PC-3 (cell line): Measurements from ENCODE around the gene ZSWIM8. TPM values are rescaled to one million over a fixed set of nuclear protein-coding genes. Genes with fewer than 3 reads are reported as not detected.

Experiments
- ATAC-seq: fragments of 200-7000 bp; cut with Tn5 transposase; 2 replicates; pipeline ENCODE4 v1.9.1; 2020; ENCODE audit warnings: mild to moderate bottlenecking, moderate library complexity
- BruUV-seq: library from RNA; stranded (reverse); fragments of 400-500 nt; replicated peaks from 2 replicates; lab custom pipeline; 2021; lab: Mats Ljungman, UMichigan
- CTCF ChIA-PET: fragments of 300-600 bp; sonication (Branson Sonifier 250); formaldehyde crosslinking; loops from one replicate; lab custom pipeline; 2022; ENCODE audit warnings: antibody characterized with exemption; lab: Charles Lee
- POLR2A ChIA-PET: fragments of 300-600 bp; sonication (Branson Sonifier 250); formaldehyde crosslinking; loops from one replicate; lab custom pipeline; 2022; ENCODE audit warnings: antibody characterized with exemption; ENCODE audit not compliant: unreplicated experiment; lab: Charles Lee
- DNase-seq: peaks from one replicate; pipeline ENCODE4 v3.0.0-alpha.2; 2015
- H2AFZ ChIP-seq: fragments of 300-600 bp; sonication (generic); 2 replicates; pipeline ENCODE4 v1.6.0; 2016; ENCODE audit warnings: antibody characterized with exemption, low read length
- H3F3A ChIP-seq: fragments of 300-600 bp; sonication (generic); one replicate; pipeline ENCODE4 v1.6.0; 2017; ENCODE audit warnings: antibody characterized with exemption, low read length, control low read depth, mild to moderate bottlenecking; ENCODE audit not compliant: unreplicated experiment
- H3K27ac ChIP-seq: fragments of 300-600 bp; sonication (generic); 2 replicates; pipeline ENCODE4 v1.5.1; 2016; ENCODE audit warnings: mild to moderate bottlenecking, low read length
- H3K27me3 ChIP-seq: fragments of 300-600 bp; sonication (generic); 2 replicates; pipeline ENCODE4 v1.6.1; 2016; ENCODE audit warnings: low read length, mixed read lengths
- H3K36me3 ChIP-seq: fragments of 300-600 bp; sonication (generic); 2 replicates; pipeline ENCODE4 v1.6.1; 2016; ENCODE audit warnings: low read depth, mixed run types, low read length, mixed read lengths
- H3K4me1 ChIP-seq: fragments of 300-600 bp; sonication (generic); 2 replicates; pipeline ENCODE4 v1.5.1; 2016; ENCODE audit warnings: low read length; ENCODE audit not compliant: insufficient read depth
- H3K4me2 ChIP-seq: fragments of 300-600 bp; sonication (generic); 2 replicates; pipeline ENCODE4 v1.6.0; 2016; ENCODE audit warnings: low read length
- H3K4me3 ChIP-seq: fragments of 300-600 bp; sonication (generic); 2 replicates; pipeline ENCODE4 v1.5.1; 2016; ENCODE audit warnings: mild to moderate bottlenecking, low read length, mixed read lengths
- H3K79me2 ChIP-seq: fragments of 300-600 bp; sonication (generic); 2 replicates; pipeline ENCODE4 v1.6.1; 2017; ENCODE audit warnings: low read length, mixed read lengths
- H3K9ac ChIP-seq: fragments of 300-600 bp; sonication (generic); 2 replicates; pipeline ENCODE4 v1.6.0; 2016; ENCODE audit warnings: mild to moderate bottlenecking, low read length
- H3K9me2 ChIP-seq: fragments of 300-600 bp; sonication (generic); replicated peaks from 2 replicates; pipeline ENCODE4 v1.6.1; 2016; ENCODE audit warnings: mixed run types, low read length, mixed read lengths
- H3K9me3 ChIP-seq: fragments of 300-600 bp; sonication (generic); 2 replicates; pipeline ENCODE4 v1.6.1; 2016; ENCODE audit warnings: low read length, mixed read lengths
- H4K20me1 ChIP-seq: fragments of 300-600 bp; sonication (generic); 2 replicates; pipeline ENCODE4 v1.6.1; 2016; ENCODE audit warnings: low read length, mixed read lengths
- EZH2 ChIP-seq: fragments of 300-600 bp; sonication (generic); IDR thresholded peaks from one replicate; pipeline ENCODE4 v1.6.1; 2017; ENCODE audit warnings: antibody characterized with exemption, mild to moderate bottlenecking, low read length; ENCODE audit not compliant: unreplicated experiment
- EZH2phosphoT487 ChIP-seq: fragments of 300-600 bp; sonication (generic); IDR thresholded peaks from 2 replicates; pipeline ENCODE4 v1.6.1; 2018; ENCODE audit warnings: mild to moderate bottlenecking, antibody characterized with exemption, low read length, borderline replicate concordance
- intact Hi-C: fragments of 100-400 bp; cut with micrococcal nuclease; formaldehyde crosslinking; loops from 2 replicates; pipeline ENCODE4 v1.9.0; 2023
- total RNA-seq: library from RNA; depleted of rRNA; stranded (reverse); fragments of >200 nt; gene quantifications from 2 replicates; pipeline ENCODE4 v1.2.3, GENCODE V29; 2014
- TF ChIP-seq, protein P1 (sequence below): fragments of 300-600 bp; sonication (generic); conservative IDR thresholded peaks from 2 replicates; pipeline ENCODE4 v1.5.1; 2017; ENCODE audit warnings: antibody characterized with exemption, low read depth, mild to moderate bottlenecking, low read length

Gene ZSWIM8
- total RNA-seq, 1 experiment from 2014 or later: 152 TPM

- Histone ChIP-seq H4K20me1 (peaks cover 3% of the 10 kb centered on the region; the same call in 1 of the 2 replicates), H3K4me2 (no peak overlapping the region), H2AFZ (no peak overlapping the region), H3K4me1 (peaks cover 22% of the 10 kb centered on the region), H3K4me3 (no peak overlapping the region), H3K36me3 (peaks cover 54% of the 10 kb centered on the region), H3K9me3 (no peaks in the 10 kb centered on the region), H3K27me3 (no peaks in the 10 kb centered on the region), H3K79me2 (no peaks in the 10 kb centered on the region), H3K9ac (no peak overlapping the region), H3K9me2 (no peaks in the 10 kb centered on the region), H3K27ac (no peak overlapping the region), H3F3A (peaks cover 2% of the 10 kb centered on the region)
- TF ChIP-seq EZH2phosphoT487 (no peak), EZH2 (no peak)
- TF ChIP-seq, protein P1, sequence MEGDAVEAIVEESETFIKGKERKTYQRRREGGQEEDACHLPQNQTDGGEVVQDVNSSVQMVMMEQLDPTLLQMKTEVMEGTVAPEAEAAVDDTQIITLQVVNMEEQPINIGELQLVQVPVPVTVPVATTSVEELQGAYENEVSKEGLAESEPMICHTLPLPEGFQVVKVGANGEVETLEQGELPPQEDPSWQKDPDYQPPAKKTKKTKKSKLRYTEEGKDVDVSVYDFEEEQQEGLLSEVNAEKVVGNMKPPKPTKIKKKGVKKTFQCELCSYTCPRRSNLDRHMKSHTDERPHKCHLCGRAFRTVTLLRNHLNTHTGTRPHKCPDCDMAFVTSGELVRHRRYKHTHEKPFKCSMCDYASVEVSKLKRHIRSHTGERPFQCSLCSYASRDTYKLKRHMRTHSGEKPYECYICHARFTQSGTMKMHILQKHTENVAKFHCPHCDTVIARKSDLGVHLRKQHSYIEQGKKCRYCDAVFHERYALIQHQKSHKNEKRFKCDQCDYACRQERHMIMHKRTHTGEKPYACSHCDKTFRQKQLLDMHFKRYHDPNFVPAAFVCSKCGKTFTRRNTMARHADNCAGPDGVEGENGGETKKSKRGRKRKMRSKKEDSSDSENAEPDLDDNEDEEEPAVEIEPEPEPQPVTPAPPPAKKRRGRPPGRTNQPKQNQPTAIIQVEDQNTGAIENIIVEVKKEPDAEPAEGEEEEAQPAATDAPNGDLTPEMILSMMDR: peak; percentile 51
- ChIA-PET POLR2A (interaction anchor here (0.6 to 0.7 kb wide), 2 partner anchors 18 to 41 kb away, joined by 3 to 4 read pairs; no protein-coding TSS in a partner anchor), CTCF (interaction anchor here (2.2 to 3.2 kb wide), 2 partner anchors 10 to 61 kb away, joined by 16 to 32 read pairs; no protein-coding TSS in a partner anchor)
- DNase-seq: no peak
- BruUV-seq: no TSS peak
- intact Hi-C loops: loop anchor here (2.0 kb wide), 2 partner anchors 30 to 60 kb away; no protein-coding TSS in a partner anchor
- ATAC-seq: no peak
These were observed 33.0 kb downstream of the ZSWIM8 start for GRCh38 chr10:73818402-73818801.

DNA sequence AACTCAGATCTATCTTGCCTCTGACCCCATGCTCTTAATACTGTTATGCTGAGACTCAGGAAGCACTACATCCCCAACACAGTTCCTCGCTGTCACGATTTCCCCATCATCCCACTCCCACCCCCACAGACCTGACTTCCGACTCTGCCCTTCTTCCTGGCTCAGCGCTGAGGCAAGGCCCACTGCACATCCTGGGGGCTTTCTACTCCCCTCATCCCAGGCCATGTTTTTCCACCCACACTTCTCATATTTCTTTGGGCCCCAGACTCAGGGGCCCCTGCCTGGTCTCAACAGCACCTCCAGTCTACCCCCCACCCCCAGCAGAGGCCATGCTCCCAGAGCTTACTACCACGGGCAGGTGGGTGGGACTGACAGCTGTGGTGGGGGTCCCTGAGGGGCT is 33.7 kb downstream of the ZSWIM8 start:
- ATAC-seq: no peak
- H3K9ac ChIP-seq: no peak overlapping the region
- no peaks in the 10 kb centered on the region for H3K27me3 ChIP-seq
- ChIA-PET POLR2A (interaction anchor here (0.5 to 1.1 kb wide), 4 partner anchors 31 to 185 kb away, joined by 4 to 5 read pairs (median 4); no protein-coding TSS in a partner anchor), CTCF (interaction anchor here (1.0 to 3.2 kb wide), 12 partner anchors 9 to 122 kb away, joined by 3 to 32 read pairs (median 8); partner anchors contain the start of gene CHCHD1)
- peak overlapping the region; percentile 74 for H3K4me2 ChIP-seq
- BruUV-seq: no TSS peak
- no peak for DNase-seq
- no peak overlapping the region; the same call in 1 of the 2 replicates for H3K4me3 ChIP-seq
- intact Hi-C loops: loop anchor here (2.0 kb wide), 2 partner anchors 30 to 60 kb away; no protein-coding TSS in a partner anchor
- H3K9me2 ChIP-seq: no peaks in the 10 kb centered on the region
- H3F3A ChIP-seq: no peaks in the 10 kb centered on the region
- H3K27ac ChIP-seq: peak overlapping the region; percentile 66
- H3K4me1 ChIP-seq: peaks cover 22% of the 10 kb centered on the region
- H3K36me3 ChIP-seq: peaks cover 55% of the 10 kb centered on the region
- no peaks in the 10 kb centered on the region for H3K9me3 ChIP-seq
- no peaks in the 10 kb centered on the region for H3K79me2 ChIP-seq
- TF ChIP-seq EZH2 (no peak), EZH2phosphoT487 (no peak)
- TF ChIP-seq, protein P1: no peak
- peaks cover 3% of the 10 kb centered on the region; the same call in 1 of the 2 replicates for H4K20me1 ChIP-seq
- peak overlapping the region; percentile 22; the same call in 1 of the 2 replicates for H2AFZ ChIP-seq
